Effector CD8-positive, alpha-beta T cell (primary cell): ENCODE data around the gene PRRT3.
A peak's percentile ranks its signal among the peaks of the same experiment; 100 is the strongest.
"Not testable (repeated sequence)": the region's sequence is repeated elsewhere in the genome, so short reads cannot be mapped to it uniquely, and the experiment has no call there.

ENCODE experiments used
- DNase-seq: peaks from one replicate; lab custom pipeline; 2025; lab: John Stamatoyannopoulos, UW

The PRRT3 gene

DNA sequence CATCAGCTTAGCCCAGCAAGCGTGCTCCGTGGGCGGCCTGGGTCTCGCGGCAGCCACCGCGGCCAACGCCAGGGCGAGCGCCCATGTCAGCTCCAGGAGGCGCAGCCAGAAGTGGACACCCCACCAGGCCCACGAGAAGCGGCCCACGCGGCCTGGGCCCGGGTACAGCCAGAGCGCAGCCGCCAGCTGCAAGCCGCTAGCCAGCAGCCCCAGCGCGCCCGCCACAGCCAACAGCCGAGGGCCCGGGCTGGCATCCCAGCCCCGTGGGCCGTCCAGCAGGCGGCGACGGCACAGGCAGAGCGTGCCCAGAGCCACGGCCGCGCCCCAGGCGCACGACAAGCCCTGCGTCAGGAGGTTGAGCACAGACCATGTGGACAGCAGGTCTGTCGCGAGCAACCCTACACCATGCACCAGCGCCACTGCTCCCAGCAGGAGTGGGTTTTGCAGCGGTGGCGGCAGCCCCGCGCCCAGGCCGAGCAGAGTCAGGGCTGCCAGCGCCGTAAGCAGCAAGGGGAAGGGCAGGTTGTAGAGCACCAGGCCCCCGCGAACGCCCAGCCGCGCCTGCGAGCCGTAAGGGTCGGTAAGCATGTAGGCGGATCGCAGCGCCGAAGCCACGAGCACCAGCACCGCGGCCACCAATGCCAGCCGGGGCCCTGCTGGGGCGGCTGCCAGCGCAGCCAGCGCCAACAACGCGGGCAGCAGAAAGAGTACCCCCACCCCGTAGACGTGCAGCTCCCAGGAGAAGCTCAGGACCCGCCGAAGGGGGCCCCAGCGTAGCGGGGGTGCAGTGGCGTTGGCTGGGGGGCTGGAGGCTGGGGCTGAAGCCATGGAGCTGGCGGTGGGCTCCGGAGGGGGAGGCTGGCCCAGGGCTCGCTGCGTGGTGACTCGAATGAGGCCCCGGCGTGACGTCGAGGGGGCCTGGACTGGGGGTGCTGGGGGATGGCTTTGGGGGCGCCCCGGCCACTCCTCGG, 4.9 kb downstream of the PRRT3 start:
- no peak for DNase-seq

DNA sequence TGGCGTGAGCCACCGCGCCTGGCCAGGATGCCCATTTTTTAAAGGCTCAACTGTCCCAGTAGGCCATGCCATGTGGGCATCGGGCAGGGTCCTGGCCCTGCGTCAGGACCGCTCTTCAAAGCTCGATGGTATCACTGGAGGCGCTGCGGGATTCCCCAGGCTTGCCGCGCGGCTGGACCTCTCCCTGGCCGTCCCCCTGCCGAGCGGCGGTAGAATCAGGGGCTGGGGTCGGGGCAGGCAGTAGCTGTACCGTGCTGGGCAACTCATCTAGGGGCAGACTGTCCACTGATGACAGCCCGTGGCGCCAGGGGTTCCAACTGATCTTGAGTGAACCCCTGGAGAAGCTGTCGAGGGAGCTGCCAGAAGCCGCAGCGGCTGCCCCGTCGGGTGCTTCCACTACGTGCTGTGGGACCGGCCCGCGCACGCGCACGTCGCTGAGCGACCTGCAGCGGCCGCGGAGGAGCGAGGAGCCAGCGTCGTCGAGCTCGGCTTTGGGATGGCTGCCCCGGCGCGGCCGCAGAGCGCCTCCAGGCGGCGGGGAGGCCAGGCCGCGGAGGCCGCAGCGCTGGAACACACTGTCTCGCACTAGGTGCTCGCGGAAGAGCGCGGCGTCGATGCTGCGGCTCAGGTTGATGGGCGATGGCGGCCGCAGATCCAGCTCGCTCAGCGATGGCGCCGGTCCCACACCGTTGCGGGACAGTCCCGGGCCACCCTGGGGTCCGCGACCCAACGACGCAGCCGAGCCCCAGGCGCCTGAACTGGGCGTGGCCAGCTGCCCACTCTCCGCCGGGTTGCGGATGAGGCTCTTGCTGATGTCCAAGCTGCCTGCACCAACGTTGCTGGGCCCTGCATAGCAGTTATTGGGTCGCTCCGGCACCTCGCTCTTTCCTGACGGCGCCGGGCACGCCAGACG, 5.8 kb downstream of the PRRT3 start:
- DNase-seq: peak; percentile 71

DNA sequence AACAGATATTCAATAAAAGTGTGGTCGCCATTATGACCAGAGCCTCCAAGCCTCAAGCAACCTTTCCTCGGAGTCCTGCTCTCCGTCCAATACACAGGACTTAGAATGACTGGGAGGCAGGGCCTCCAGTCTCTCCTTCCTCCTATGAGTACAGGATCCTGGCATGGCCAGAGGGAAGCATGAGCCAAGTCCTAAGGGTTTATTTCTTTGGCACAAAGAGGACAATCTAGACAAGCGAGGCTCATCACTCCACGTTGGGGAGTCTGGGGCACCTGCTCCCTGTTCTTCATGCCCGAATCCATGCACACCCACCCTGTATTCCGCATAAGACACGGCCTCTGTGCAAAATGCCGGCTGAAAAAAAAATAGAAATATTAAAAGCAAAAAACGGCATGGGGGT, 6.8 kb downstream of the PRRT3 start:
- DNase-seq: no peak

DNA sequence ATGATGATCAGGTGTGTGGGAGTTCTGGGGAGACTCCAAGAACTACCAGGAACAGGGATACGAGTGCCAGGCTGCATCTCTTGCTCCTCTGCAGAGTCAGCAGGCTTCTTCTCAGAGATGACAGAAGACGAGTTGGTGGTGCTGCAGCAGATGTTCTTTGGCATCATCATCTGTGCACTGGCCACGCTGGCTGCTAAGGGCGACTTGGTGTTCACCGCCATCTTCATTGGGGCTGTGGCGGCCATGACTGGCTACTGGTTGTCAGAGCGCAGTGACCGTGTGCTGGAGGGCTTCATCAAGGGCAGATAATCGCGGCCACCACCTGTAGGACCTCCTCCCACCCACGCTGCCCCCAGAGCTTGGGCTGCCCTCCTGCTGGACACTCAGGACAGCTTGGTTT, 7.9 kb downstream of the PRRT3 start:
- DNase-seq: no peak

DNA sequence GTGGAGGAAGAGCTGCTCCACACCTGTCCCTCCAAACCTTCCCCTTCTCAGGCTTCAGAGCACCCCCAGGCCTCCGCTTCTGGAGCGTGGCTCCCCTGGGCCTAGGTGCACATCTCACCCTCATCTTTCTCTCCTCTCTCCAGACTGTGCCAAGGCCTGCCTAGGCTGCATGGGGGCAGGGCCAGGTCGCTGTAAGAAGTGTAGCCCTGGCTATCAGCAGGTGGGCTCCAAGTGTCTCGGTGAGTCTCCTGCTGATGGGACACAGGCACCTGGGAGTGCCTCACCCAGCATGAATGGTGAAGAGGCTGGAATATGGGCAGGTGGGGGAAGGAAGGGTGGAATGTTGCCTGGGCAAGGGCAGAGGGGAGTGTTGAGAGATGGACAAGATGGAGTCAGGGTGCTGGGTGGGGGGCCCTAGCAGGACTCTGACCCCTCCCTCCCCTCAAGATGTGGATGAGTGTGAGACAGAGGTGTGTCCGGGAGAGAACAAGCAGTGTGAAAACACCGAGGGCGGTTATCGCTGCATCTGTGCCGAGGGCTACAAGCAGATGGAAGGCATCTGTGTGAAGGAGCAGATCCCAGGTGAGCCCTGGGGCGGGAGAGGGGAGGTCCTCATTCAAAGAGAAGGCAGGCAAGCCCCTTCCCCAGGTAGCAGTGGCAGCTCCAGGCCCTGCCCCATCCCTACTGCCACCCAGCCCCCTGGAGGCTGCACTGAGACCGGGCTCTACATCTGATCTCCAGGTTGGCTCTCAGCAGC, 9.1 kb downstream of the PRRT3 start:
- no peak for DNase-seq

DNA sequence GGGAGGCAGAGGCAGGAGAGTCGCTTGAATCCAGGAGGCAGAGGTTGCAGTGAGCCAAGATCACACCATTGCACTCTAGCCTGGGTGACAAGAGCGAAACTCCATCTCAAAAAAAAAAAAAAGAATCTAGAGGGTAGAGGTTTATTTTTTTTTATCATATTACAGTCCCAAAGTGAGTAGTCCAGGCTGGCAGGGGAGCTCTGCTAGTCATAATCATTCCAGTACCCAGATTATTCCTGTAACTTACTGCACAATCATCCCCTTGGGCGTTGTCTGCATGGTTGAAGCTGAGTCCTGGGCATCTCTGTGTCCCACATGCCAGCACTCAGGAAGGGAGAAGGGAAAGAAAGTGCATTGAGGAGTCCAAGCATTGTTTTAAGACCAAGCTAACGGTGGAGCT, 10.0 kb downstream of the PRRT3 start:
- DNase-seq: no peak

DNA sequence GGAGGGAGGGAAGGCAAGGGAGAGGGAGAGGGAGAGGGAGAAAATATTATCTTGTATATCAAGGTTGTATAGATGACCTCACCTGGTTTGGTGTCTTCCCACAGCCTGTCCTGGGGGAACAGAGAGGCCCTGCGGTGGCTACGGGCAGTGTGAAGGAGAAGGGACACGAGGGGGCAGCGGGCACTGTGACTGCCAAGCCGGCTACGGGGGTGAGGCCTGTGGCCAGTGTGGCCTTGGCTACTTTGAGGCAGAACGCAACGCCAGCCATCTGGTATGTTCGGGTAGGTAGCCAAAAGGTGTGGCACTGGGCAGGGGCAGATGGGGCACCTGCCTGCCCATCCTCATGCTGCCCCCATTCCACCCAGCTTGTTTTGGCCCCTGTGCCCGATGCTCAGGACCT, 11.5 kb downstream of the PRRT3 start:
- no peak for DNase-seq

DNA sequence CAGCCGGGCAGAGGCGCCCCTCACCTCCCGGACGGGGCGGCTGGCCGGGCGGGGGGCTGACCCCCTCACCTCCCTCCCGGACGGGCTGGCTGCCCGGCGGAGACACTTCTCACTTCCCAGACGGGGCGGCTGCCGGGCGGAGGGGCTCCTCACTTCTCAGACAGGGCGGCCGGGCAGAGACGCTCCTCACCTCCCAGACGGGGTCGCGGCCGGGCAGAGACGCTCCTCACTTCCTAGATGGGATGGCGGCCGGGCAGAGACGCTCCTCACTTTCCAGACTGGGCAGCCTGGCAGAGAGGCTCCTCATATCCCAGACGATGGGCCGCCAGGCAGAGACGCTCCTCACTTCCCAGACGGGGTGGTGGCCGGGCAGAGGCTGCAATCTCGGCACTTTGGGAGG, 12.3 kb downstream of the PRRT3 start:
- DNase-seq: not testable (repeated sequence)

DNA sequence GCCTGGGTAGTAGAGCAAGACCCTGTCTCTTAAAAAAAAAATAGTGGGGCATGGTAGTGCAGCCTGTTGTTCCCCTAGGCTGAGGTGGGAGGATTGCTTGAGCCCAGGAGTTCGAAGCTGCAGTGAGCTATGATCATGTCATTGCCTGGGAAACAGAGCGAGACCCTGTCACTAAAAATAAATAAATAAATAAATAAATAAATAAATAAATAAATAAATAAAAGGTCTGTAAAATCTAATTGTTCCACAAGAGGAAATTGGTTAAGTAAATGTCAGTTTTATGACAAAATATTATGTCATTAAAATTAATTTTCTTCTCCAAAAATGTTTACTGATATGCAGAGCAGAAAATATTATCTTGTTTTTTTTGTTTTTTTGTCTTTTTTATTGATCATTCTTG, 13.2 kb downstream of the PRRT3 start:
- no peak for DNase-seq

DNA sequence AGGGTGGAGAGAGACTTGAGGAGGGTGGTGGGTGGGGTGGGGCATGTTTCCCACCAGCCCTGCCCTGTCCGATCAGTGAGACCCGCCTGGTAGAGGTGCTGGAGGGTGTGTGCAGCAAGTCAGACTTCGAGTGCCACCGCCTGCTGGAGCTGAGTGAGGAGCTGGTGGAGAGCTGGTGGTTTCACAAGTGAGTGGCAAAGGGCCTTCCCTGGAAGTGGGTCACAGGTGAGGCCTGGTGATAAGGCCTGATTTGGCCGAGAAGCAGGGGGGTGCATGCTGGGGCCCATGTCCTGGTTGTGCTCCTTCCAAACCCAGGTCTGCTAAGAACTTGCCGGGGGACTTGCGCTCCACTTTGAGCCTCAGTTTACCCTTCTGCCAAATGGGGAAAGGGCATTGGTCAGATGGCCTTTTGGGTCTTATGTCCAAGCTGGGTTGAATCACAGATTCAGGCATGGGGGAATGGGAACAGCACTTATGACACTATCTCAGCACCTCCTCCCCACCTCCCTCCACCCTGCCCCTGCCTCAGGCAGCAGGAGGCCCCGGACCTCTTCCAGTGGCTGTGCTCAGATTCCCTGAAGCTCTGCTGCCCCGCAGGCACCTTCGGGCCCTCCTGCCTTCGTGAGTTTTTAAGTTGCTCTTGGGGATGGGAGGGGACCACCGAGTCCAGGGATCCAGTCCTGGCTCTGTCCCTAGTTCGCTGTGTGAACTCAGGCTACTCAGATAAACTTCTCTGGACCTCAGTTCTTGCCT, 14.5 kb downstream of the PRRT3 start:
- no peak for DNase-seq

DNA sequence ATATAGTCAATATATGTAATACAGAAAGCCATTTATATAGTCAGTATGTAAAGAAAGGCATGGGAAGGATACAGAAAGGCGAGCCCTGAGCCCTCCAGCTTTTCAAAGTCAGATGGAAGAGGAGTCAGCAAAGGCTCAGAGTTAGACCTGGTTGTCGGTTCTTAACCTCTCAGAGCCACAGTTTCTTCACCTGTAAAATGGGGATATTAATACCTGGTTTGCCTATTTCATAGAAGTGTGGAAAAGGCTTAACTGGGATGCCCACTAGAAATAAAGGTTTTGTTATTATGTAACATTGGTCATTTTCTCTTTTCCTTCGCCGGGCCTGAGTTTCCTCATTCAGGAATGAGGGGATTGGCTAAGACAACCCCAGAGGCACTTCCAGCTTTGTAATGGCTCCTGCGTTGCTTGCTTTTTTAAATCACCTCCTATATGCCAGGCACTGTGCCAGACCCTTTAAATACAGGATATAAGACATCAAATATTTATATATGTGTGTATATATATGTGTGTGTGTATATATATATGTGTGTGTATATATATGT, 16.2 kb downstream of the PRRT3 start:
- no peak for DNase-seq

DNA sequence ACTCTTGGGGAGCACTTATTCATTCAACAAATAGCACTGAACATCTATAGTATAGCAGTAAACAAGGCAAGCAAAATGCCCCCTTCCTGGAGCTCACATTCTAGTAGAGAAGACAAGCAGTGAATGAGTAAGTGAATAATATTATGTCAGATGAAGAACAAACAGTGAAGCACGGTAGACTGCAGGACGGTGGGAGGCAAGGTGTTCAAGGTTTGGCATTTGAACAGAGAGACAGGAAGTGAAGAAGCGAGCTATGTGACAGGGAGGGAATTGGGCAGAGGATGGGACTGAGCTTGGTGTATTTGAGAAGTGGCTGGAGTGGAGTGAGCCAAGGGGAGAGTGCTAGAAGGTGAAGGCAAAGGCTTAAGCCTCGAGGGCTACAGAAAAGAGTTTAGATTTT, 17.2 kb downstream of the PRRT3 start:
- DNase-seq: no peak

DNA sequence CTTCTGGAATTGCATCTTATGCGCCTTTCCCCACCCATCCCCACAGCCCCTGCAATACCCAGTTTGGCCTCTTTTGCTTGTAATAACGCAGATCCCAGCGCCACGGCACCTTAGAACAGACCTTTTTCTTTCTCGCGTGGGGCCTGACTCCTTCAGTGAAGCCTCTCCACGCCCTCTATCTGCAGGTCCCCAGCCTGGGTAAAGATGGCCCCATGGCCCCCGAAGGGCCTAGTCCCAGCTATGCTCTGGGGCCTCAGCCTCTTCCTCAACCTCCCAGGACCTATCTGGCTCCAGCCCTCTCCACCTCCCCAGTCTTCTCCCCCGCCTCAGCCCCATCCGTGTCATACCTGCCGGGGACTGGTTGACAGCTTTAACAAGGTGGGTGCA, 18.0 kb downstream of the PRRT3 start:
- DNase-seq: no peak

DNA sequence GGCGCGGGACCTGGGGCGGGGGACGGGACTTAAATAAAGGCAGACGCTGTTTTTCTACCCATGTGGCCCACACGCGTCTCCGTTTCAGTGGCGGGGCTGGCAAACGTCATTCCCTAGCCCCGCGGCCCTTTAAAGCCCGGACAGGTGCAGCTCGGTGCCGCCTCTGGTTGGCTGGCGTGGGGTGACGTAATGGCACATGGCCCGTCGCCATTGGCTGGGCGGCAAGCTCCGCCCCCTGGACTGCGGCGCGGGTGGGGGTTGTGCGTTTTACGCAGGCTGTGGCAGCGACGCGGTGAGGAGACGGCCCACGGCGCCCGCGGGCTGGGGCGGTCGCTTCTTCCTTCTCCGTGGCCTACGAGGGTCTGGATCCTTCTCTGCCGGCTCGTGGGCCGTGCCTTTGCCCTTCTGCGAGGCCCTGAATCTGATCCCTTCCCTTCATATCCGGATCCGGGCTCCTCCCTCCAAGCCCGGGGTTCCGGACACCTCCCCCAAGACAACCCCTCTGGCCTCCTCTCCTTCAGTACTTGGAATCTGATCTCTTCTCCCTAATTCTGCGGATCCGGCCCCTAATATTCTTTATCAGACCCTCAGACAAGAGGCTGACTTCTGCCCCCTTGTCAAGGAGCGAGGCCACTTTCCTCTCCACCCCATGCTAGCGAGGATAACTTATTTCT, 18.5 kb downstream of the PRRT3 start, which contains the start of gene CRELD1:
TSS of gene CRELD1 (plus strand) at position 274 of the 674 bp plus-strand sequence. CDS start 605 bp downstream, outside the sequence.
- DNase-seq: peak; percentile 92

DNA sequence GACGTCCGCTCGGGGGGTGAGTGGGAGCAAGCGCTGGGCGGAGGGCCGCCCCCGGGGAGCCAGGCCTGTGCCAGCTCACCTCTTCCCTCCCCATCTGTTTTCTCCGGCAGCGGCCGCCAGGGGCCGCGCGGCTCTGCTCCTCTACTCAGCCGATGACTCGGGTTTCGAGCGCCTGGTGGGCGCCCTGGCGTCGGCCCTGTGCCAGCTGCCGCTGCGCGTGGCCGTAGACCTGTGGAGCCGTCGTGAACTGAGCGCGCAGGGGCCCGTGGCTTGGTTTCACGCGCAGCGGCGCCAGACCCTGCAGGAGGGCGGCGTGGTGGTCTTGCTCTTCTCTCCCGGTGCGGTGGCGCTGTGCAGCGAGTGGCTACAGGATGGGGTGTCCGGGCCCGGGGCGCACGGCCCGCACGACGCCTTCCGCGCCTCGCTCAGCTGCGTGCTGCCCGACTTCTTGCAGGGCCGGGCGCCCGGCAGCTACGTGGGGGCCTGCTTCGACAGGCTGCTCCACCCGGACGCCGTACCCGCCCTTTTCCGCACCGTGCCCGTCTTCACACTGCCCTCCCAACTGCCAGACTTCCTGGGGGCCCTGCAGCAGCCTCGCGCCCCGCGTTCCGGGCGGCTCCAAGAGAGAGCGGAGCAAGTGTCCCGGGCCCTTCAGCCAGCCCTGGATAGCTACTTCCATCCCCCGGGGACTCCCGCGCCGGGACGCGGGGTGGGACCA, 19.2 kb downstream of the PRRT3 start:
- DNase-seq: peak; percentile 75

DNA sequence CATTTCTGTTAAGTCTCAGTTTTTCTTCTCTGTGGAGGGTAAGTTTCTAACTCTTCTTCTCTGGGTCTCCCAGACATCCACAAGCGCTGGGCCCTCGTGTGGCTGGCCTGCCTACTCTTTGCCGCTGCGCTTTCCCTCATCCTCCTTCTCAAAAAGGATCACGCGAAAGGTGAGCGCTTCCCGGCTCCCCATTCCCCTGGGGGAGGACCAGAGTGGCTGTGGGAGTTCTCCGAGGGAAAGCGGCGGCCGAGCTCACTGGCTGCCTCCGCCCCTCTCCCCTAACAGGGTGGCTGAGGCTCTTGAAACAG, 19.7 kb downstream of the PRRT3 start:
- DNase-seq: no peak

DNA sequence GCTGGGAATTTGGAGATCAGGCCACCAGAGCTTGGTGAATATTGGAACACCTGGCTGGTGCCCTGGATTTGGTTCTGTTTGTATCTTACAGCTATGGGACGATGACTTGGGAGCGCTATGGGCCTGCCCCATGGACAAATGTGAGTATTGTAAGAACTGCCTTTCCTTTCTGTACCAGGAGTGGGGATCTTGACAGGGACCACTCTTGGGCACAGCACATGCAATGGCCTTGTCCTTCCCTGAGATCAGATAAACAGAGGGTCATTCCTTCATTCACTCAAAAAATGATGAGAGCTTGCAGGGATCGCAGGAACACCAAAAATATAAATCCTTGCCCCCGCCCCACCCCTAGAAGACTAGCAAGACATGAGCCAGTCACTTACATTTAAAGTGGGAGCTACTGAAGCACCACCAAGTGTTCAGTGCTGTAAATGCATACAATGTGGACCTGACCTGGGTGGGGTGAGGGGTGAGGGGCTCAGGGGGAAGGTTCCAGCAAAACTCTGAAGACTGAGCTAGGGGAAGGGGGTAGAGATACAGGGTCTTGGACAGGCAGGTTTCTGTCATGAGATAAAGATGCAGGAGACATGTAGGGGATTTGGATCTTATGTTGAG, 21.3 kb downstream of the PRRT3 start:
- no peak for DNase-seq

DNA sequence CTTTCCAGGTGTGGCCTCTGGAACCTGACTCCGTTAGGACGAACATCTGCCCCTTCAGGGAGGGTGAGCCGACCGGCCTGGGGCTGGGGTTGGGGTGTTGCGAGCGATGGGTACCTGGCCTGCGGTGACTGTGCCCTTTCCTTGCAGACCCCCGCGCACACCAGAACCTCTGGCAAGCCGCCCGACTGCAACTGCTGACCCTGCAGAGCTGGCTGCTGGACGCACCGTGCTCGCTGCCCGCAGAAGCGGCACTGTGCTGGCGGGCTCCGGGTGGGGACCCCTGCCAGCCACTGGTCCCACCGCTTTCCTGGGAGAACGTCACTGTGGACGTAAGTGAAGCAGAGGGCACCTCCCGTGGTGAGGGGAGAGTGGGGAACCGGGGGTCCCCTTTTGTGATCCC, 24.1 kb downstream of the PRRT3 start:
- DNase-seq: no peak

DNA sequence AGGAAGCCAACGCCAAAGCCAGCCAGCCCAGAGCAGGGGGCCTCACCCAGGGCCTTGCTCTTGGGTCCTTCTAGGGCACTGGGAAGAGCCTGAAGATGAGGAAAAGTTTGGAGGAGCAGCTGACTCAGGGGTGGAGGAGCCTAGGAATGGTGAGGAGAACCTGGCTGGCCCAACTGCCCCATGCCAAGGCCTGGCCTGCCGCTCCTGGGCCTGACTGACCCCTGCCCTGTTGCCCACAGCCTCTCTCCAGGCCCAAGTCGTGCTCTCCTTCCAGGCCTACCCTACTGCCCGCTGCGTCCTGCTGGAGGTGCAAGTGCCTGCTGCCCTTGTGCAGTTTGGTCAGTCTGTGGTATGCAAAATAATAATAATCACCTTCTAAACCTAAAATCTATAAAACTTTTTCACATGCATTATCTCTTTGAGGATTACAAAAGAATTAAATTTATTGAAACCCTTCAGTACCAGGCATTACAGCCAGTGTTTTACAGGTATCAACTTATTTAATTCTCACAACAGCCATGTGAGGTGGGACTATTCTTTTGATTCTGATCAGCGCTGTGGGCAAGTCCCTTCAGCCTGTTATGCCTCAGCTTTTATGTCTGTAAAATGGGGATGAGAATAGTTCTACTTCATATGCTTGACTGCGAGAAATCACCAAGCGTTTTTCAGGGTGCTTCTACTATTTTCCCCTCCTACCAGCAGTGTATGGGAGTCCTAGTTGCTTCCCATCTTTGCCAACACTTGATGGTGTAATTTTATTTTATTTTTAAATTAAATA, 33.8 kb downstream of the PRRT3 start:
- no peak for DNase-seq
